NCI-H69 (cell line): ENCODE measurements around the gene PPP4R3A.
"Not testable (repeated sequence)": the region's sequence is repeated elsewhere in the genome, so short reads cannot be mapped to it uniquely, and the experiment has no call there.

Experiments used
- DNase-seq: peaks from one replicate; lab custom pipeline; 2025; lab: John Stamatoyannopoulos, UW

Gene PPP4R3A

DNA sequence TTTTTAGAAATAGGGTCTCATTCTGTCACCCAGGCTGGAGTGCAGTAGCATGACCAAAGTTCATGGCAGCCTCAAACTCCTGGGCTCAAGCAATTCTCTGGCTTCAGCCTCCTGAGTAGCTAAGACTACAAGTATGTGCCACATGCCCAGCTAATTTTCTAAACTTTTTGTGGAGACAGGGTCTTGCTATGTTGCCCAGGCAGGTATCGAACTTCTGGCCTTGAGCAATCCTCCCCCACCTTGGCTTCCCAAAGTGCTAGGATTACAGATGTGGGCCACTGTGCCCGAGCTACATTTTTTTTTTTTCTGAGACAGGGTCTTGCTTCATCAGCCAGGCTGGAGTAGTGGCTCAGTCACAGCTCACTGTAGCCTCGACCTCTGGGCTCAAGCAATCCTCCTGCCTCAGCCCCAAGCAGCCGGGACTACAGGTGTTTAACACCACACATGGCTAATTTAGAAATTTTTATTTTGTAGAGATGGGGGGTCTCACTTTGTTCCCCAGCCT, 7.1 kb downstream of the PPP4R3A start:
- DNase-seq, result no peak

DNA sequence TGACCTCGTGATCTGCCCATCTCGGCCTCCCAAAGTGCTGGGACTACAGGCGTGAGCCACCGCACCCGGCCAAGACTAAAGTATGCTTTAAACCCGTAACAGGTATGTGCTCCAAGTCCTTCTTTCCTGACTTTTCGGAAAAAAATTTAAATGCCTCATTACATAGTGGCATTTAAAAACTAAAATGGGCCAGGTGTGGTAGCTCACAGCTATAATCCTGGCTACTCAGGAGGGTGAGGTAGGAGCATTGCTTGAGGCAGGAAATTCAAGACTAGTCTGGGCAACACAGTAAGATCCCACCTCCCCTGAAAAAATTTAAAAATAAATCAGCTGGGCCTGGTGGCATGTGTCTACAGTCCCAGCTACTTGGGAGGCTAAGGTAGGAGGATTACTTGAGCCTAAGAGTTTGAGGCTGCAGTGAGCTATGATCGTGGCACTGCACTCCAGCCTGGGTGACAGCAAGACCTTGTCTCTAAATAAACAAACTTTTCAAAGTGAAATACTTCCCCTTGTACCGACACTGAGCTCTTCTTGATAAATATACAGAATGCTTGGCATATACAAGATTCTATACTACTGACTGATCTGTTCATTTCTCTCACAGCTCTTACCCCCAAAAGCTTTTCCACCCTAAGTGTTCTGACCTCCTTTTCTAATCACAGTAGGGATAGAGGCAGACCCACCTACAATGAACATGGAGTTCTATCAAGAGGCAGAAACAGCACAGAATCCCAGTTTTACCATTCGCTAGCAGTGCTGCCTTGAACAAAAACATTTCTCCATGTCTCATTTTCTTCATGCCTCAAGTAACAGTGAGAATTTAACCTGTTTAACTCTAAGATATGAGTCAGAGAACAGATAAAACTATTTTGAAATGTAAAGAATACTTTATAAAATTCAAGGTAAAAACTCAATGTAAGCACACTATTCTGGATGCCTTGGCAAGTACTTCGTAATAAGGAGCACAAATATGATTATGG, 7.9 kb downstream of the PPP4R3A start:
- DNase-seq, result no peak

- DNase-seq, result no peak
These were observed 8.8 kb downstream of the PPP4R3A start for GRCh38 chr14:91501348-91501747.

DNA sequence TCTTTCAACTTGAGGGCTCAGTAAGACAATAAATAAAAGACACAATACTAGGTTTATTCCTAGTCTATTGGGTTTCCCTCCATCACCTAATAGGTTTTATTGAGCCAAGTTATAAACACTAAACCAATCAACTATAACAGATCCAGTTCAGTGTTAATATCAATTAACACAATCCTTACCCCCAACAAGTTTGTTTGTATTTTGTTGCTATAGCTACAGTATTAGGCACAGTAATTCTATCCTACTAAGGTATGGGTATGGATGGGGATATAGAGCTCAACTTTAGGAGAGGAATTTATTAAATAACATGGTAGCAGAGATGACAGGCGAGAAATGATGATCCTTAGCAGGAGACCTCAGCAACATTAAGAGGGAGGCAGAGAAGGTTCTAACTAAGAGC, 13.3 kb downstream of the PPP4R3A start:
- no peak for DNase-seq

DNA sequence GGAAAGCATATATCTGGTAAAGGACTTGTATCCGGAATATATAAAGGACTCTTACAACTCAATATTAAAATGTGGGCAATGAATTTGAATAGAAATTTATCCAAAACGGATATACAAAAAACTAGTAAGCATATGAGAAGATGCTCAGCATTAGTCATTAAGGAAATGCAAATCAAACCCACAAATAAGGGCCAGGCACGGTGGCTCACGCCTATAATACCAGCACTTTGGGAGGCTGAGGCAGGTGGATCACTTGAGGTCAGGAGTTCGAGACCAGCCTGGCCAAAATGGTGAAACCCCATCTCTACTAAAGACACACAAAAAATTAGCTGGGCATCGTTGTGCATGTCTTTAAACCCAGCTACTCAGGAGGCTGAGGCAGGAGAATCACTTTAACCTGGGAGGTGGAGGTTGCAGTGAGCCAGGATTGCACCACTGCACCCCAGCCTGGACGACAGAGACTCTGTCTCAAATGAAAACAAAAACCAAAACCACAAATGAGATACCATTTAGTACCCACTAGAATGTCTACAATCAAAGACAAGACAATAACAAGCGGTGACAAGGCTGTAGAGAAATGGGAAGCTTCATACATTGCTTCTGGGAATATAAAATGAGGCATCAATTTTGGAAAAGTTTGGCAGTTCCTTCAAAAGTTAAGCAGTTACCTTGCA, 15.6 kb downstream of the PPP4R3A start:
- not testable (repeated sequence) for DNase-seq

- DNase-seq, result no peak
These were observed 16.9 kb downstream of the PPP4R3A start for GRCh38 chr14:91493169-91493568.

- DNase-seq, result no peak
These were observed 25.4 kb downstream of the PPP4R3A start for GRCh38 chr14:91484744-91485143.

GRCh38 chr14:91484186-91484585, 25.9 kb downstream of the PPP4R3A start:
- no peak for DNase-seq

- DNase-seq, result no peak
These were observed 27.7 kb downstream of the PPP4R3A start for GRCh38 chr14:91482263-91483013.

DNA sequence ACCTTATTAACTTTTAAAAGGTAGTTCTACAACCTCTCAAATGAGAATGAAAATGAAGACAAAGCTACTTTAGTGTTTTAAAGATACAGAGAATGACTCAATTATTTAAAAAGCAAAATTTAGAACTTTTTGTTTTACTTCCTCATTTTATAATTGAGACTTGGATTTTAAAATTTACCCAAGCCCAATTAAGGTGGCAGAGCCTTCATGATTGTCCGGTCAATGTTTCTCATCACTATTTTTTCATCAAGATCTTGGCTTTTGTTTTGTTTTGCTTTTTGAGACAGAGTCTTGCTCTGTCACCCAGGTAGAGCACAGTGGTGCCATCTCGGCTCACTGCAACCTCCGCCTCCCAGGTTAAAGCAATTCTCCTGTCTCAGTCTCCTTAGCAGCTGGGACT, 32.7 kb downstream of the PPP4R3A start:
- no peak for DNase-seq

- no peak for DNase-seq
These were observed 37.1 kb downstream of the PPP4R3A start for GRCh38 chr14:91473046-91473445.

- no peak for DNase-seq
These were observed 39.9 kb downstream of the PPP4R3A start for GRCh38 chr14:91470216-91470615.

GRCh38 chr14:91466192-91466591, 43.9 kb downstream of the PPP4R3A start:
- DNase-seq, result peak; percentile 12

GRCh38 chr14:91464615-91465205, 45.4 kb downstream of the PPP4R3A start:
- DNase-seq, result no peak

GRCh38 chr14:91458612-91459011, 51.5 kb downstream of the PPP4R3A start:
- DNase-seq, result no peak

GRCh38 chr14:91456283-91456682, 53.8 kb downstream of the PPP4R3A start:
- DNase-seq, result no peak

DNA sequence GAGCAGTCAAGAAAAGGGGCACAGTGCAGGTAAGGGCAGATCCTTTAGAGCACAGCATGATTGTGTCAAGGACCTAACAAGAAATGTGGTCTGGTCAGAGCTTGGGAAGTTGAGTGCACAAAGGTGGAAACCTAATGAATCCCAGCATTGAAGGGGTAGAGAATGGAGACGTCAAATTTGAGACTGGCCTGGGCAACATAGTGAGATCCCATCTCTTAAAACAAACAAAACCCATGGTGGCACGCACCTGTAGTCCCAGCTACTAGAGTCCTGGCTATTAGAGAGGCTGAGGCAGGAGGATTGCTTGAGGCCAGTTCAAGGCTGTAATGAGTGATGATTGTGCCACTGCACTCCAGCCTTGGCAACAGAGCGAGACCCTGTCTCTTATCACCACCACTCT, 55.5 kb downstream of the PPP4R3A start:
- DNase-seq, result no peak

DNA sequence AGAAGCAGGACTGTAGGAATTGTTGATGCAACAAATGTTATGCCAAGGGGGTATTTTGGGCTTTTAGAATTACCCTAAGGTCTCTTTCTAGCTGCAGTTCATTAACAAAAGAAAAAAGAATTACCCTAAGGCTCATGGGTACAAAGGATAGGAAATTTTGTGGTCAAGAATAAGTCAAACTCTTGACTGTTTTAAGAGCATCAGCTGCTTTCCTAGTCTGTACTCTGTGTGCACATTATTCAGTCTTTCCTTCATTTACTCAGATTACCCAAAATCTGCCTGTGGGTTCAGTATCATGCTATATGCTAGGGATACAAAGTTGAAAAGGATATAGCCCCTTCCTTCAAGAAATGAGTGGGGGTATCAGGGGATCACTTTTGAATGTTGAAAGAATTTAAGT, 56.0 kb downstream of the PPP4R3A start:
- no peak for DNase-seq

DNA sequence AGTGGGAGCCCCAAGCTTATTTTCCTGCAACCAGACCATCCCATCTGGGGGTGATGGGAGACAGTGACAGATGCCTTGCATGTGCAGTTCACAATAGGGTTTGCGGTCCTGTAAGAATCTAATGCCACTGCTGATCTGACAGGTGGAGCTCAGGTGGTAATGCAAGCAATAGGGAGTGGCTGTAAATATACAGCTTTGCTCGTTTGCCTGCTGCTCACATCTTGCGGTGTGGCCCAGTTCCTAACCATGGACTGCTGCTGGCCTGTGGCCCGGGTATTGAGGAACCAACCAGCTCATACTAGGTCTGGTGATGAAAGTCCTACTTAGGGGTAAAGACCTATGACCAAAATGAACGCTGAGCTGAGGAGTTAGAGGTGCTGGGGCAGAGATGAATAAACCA, 56.4 kb downstream of the PPP4R3A start:
- DNase-seq, result peak; percentile 24

DNA sequence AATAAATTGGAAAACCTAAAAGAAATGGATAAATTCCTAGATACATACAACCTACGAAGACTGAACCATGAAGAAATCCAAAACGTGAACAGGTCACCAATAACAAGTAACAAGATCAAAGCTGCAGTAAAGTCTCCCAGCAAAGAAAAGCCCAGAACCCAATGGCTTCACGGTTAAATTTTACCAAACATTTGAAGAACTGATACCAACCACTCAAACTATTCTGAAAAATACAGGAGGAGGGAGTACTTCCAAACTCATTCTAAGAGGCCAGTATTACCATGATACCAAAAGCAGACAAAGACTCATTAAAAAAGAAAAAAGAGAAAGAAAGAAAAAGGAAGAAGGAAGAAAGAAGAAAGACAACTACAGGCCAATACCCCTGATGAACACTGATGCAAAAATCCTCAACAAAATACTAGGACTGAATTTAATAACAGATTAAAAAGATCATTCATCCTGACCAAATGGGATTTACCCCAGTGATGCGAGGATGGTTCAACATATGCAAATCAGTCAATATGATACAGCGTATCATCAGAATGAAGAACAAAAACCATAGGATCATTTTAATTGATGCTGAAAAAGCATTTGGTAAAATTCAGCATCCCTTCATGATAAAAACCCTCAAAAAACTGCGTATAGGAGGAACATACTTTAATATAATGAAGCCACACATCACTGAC, 65.6 kb downstream of the PPP4R3A start:
- no peak for DNase-seq

DNA sequence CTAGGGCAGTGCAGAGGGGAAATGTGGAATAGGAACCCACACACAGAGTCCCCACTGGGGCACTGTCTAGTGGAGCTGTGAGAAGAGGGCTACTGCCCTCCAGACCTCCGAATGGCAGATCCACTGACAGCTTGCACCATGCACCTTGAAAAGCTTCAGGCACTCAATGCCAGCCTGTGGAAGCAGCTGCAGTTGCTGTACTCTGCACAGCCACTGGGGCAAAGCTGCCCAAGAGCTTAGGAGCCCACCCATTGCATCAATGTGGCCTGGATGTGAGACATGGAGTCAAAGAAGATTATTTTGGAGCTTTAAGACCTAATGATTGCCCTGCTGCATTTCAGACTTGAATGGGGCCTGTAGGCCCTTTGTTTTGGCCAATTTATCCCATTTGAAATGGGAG, 70.8 kb downstream of the PPP4R3A start:
- no peak for DNase-seq
